Esophagus squamous epithelium (tissue), 5 donors: ENCODE results near the gene LAMA5. TPM values are rescaled to one million over a fixed set of nuclear protein-coding genes. Genes with fewer than 3 reads are reported as not detected.
A peak's percentile ranks its signal among the peaks of the same experiment; 100 is the strongest.

Experiments used
- DNase-seq: peaks from one replicate; lab custom pipeline; 2025; lab: John Stamatoyannopoulos, UW
- H3K27ac ChIP-seq, 4 donors: fragments of 200-600 bp; sonication (generic); one replicate each; pipeline ENCODE4 v1.5.1; 2016 to 2019; ENCODE audit warnings: mild to moderate bottlenecking in 1 of 4
- H3K27me3 ChIP-seq, 4 donors: fragments of 200-600 bp; sonication (generic); 1 replicate in 3 of 4; 2 replicates in 1 of 4; pipeline versions ENCODE4 v1.5.1 to v1.6.0; 2017 to 2021; ENCODE audit warnings: antibody characterized with exemption in 1 of 4
- H3K36me3 ChIP-seq, 3 donors: fragments of 200-600 bp; sonication (generic); one replicate each; pipeline ENCODE4 v1.5.1; 2016 to 2019
- H3K4me1 ChIP-seq, 3 donors: fragments of 200-600 bp; sonication (generic); one replicate each; pipeline ENCODE4 v1.5.1; 2017 to 2019
- H3K4me3 ChIP-seq, 4 donors: fragments of 200-600 bp; sonication (generic); 1 replicate in 3 of 4; 2 replicates in 1 of 4; pipeline ENCODE4 v1.5.1; 2016 to 2019; ENCODE audit warnings: mild to moderate bottlenecking in 2 of 4, moderate library complexity in 1 of 4
- H3K9me3 ChIP-seq, 3 donors: fragments of 200-600 bp; sonication (generic); one replicate each; pipeline ENCODE4 v1.5.1; 2016 to 2019
- CTCF ChIP-seq, 6 experiments: fragments of 450-650 bp in 4 of 6; fragments of 200-600 bp in 2 of 6; sonication (generic) in 2 of 6; IDR thresholded peaks; one replicate each; pipeline ENCODE4 v1.5.1; 2016 to 2019; ENCODE audit warnings: antibody characterized with exemption in 6 of 6, mild to moderate bottlenecking in 4 of 6, moderate library complexity in 4 of 6
- POLR2A ChIP-seq, 4 donors: fragments of 450-650 bp; IDR thresholded peaks; one replicate each; pipeline ENCODE4 v1.6.1; 2017; ENCODE audit warnings: antibody characterized with exemption in 4 of 4, mild to moderate bottlenecking in 4 of 4, moderate library complexity in 3 of 4
- WGBS, 2 donors: methylation state at CpG; one replicate each; pipeline ENCODE4 v1.1.5; 2018; 5-methylcytosine and 5-hydroxymethylcytosine counted together
- intact Hi-C: fragments of 100-400 bp; cut with DNase I; formaldehyde crosslinking; loops from one replicate; pipeline ENCODE4 v1.15.0; 2022
- total RNA-seq, 4 donors: library from RNA; depleted of rRNA; stranded (reverse); fragments of >200 nt; gene quantifications; one replicate each; pipeline ENCODE4 v1.1.0, GENCODE V29; 2016
- donor health status: DM: yes; HTN: yes; CAD: no.

LAMA5 gene
- total RNA-seq, 4 donors from 2014 or later: 60.4 to 127 (median 98.9) TPM

- Histone ChIP-seq H3K36me3 (no peaks in the 10 kb centered on the region), H3K4me3 (peak overlapping the region in 3 of 4 donors; percentile 12 to 95 (median 87)), H3K4me1 (peaks cover 58 to 88% (median 66%) of the 10 kb centered on the region in 3 donors), H3K27ac (peak overlapping the region; percentile 85 to 99 (median 97)), H3K9me3 (no peaks in the 10 kb centered on the region), H3K27me3 (peaks cover 0 to 33% (median 0%) of the 10 kb centered on the region in 4 donors)
- DNase-seq: no peak
- WGBS, 2 donors: 22 to 39% methylated on average over 3 to 11 of the region's 28 CpGs
- intact Hi-C loops: no loop called here
- TF ChIP-seq CTCF (IDR thresholded peaks at IDR 0.05): peak in 3 of 6 experiments; percentile 21 to 42 (median 28)
- no peak for TF ChIP-seq POLR2A (IDR thresholded peaks at IDR 0.05)
Observed at GRCh38 chr20:62368976-62369814, 2.1 kb upstream of the LAMA5 start.

- 0% methylated on average over 2 to 3 of the region's 15 CpGs for WGBS, 2 donors
- Histone ChIP-seq H3K4me1 (peaks cover 65 to 91% (median 73%) of the 10 kb centered on the region in 3 donors), H3K9me3 (no peaks in the 10 kb centered on the region), H3K4me3 (peak overlapping the region in 3 of 4 donors; percentile 69 to 95 (median 87)), H3K27me3 (peaks cover 0 to 33% (median 0%) of the 10 kb centered on the region in 4 donors), H3K36me3 (no peaks in the 10 kb centered on the region), H3K27ac (peak overlapping the region; percentile 85 to 99 (median 97))
- intact Hi-C loops: no loop called here
- no peak for DNase-seq
- no peak for TF ChIP-seq POLR2A (IDR thresholded peaks at IDR 0.05)
- TF ChIP-seq CTCF (IDR thresholded peaks at IDR 0.05): no peak
Observed at GRCh38 chr20:62368392-62368975, 1.4 kb upstream of the LAMA5 start.

- H3K36me3 ChIP-seq: no peaks in the 10 kb centered on the region
- DNase-seq: no peak
- H3K4me1 ChIP-seq: peaks cover 71 to 98% (median 80%) of the 10 kb centered on the region in 3 donors
- TF ChIP-seq CTCF (IDR thresholded peaks at IDR 0.05) (no peak), POLR2A (IDR thresholded peaks at IDR 0.05) (no peak)
- H3K27me3 ChIP-seq: peaks cover 0 to 33% (median 0%) of the 10 kb centered on the region in 4 donors
- intact Hi-C loops: no loop called here
- WGBS, 2 donors: 0% methylated on average over 6 of the region's 37 CpGs; no CpG with 5 or more reads in 1 of the 2 donors
- H3K4me3 ChIP-seq: peak overlapping the region; percentile 69 to 95 (median 90)
- H3K27ac ChIP-seq: peak overlapping the region; percentile 85 to 99 (median 97)
- H3K9me3 ChIP-seq: no peaks in the 10 kb centered on the region
Observed at GRCh38 chr20:62367633-62368391, 700 bp upstream of the LAMA5 start.

GRCh38 chr20:62366370-62367135 is 559 bp downstream of the LAMA5 start:
- H3K27me3 ChIP-seq: peaks cover 0 to 30% (median 0%) of the 10 kb centered on the region in 4 donors
- peaks cover 0 to 10% (median 0%) of the 10 kb centered on the region in 3 donors for H3K36me3 ChIP-seq
- no peak for DNase-seq
- peaks cover 84 to 98% (median 93%) of the 10 kb centered on the region in 3 donors for H3K4me1 ChIP-seq
- peak overlapping the region; percentile 85 to 99 (median 97) for H3K27ac ChIP-seq
- peak overlapping the region; percentile 69 to 95 (median 90) for H3K4me3 ChIP-seq
- TF ChIP-seq CTCF (IDR thresholded peaks at IDR 0.05) (no peak), POLR2A (IDR thresholded peaks at IDR 0.05) (no peak)
- H3K9me3 ChIP-seq: no peaks in the 10 kb centered on the region
- 0% methylated on average over 2 of the region's 72 CpGs; no CpG with 5 or more reads in 1 of the 2 donors for WGBS, 2 donors
- intact Hi-C loops: no loop called here
